PFSK-1 (cell line): ENCODE data around the gene ARHGEF2.

Source experiments
- FOXP2 ChIP-seq: optimal IDR thresholded peaks from 2 replicates; pipeline ENCODE3; 2011; ENCODE audit warnings: borderline replicate concordance, control low read depth, inconsistent platforms; ENCODE audit not compliant: insufficient read depth; ENCODE audit errors: extremely low read length, extremely low read depth
- POLR2AphosphoS5 ChIP-seq: IDR thresholded peaks from 2 replicates; pipeline ENCODE4 v1.6.1; 2012; ENCODE audit warnings: low read depth, mild to moderate bottlenecking, control low read depth, low read length, moderate library complexity
- SIN3A ChIP-seq: IDR thresholded peaks from 2 replicates; pipeline ENCODE4 v1.6.1; 2012; ENCODE audit warnings: mild to moderate bottlenecking, low read length, moderate library complexity, borderline replicate concordance; ENCODE audit not compliant: insufficient read depth
- TAF1 ChIP-seq: IDR thresholded peaks from 2 replicates; pipeline ENCODE4 v1.6.1; 2012; ENCODE audit warnings: low read length, control low read depth, borderline replicate concordance; ENCODE audit not compliant: insufficient read depth
- TF ChIP-seq, protein P1 (sequence below), 2 experiments: IDR thresholded peaks; 2 replicates each; pipeline versions ENCODE4 v1.6.1 to v1.8.0; 2011 to 2012; ENCODE audit warnings: low read depth in 2 of 2, low read length in 2 of 2, control low read depth in 1 of 2, inconsistent platforms in 1 of 2, mild to moderate bottlenecking in 1 of 2, moderate library complexity in 1 of 2; ENCODE audit not compliant: insufficient read depth in 1 of 2

Gene ARHGEF2

GRCh38 chr1:156020293-156021092, 42.1 kb upstream of the ARHGEF2 start, which contains the start of gene SSR2:
Gene SSR2 (minus strand): TSS chr1:156020951. CDS start chr1:156020167, 784 bp downstream.
- TF ChIP-seq, protein P1, sequence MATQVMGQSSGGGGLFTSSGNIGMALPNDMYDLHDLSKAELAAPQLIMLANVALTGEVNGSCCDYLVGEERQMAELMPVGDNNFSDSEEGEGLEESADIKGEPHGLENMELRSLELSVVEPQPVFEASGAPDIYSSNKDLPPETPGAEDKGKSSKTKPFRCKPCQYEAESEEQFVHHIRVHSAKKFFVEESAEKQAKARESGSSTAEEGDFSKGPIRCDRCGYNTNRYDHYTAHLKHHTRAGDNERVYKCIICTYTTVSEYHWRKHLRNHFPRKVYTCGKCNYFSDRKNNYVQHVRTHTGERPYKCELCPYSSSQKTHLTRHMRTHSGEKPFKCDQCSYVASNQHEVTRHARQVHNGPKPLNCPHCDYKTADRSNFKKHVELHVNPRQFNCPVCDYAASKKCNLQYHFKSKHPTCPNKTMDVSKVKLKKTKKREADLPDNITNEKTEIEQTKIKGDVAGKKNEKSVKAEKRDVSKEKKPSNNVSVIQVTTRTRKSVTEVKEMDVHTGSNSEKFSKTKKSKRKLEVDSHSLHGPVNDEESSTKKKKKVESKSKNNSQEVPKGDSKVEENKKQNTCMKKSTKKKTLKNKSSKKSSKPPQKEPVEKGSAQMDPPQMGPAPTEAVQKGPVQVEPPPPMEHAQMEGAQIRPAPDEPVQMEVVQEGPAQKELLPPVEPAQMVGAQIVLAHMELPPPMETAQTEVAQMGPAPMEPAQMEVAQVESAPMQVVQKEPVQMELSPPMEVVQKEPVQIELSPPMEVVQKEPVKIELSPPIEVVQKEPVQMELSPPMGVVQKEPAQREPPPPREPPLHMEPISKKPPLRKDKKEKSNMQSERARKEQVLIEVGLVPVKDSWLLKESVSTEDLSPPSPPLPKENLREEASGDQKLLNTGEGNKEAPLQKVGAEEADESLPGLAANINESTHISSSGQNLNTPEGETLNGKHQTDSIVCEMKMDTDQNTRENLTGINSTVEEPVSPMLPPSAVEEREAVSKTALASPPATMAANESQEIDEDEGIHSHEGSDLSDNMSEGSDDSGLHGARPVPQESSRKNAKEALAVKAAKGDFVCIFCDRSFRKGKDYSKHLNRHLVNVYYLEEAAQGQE (IDR thresholded peaks at IDR 0.05; ENCODE audit: insufficient read depth in 1 of 2, low read depth in 2 of 2, low read length in 2 of 2) = peak in 1 of 2 experiments; percentile 58; a peak in 1 of 4 replicates
- TF ChIP-seq FOXP2 = peak; percentile 12
- peak; percentile 87 for TF ChIP-seq TAF1
- TF ChIP-seq SIN3A = peak; percentile 82; the same call in 1 of the 2 replicates
- peak; percentile 98 for TF ChIP-seq POLR2AphosphoS5

- TF ChIP-seq FOXP2 = no peak
- TF ChIP-seq POLR2AphosphoS5 = no peak
- TF ChIP-seq, protein P1 (IDR thresholded peaks at IDR 0.05; ENCODE audit: insufficient read depth in 1 of 2, low read depth in 2 of 2, low read length in 2 of 2) = no peak
- no peak for TF ChIP-seq SIN3A
- TF ChIP-seq TAF1 = no peak
Measured at GRCh38 chr1:156019946-156020292, 41.6 kb upstream of the ARHGEF2 start.

- TF ChIP-seq FOXP2 = no peak
- TF ChIP-seq TAF1 = no peak
- TF ChIP-seq, protein P1 (IDR thresholded peaks at IDR 0.05; ENCODE audit: insufficient read depth in 1 of 2, low read depth in 2 of 2, low read length in 2 of 2) = no peak
- TF ChIP-seq POLR2AphosphoS5 = no peak
- TF ChIP-seq SIN3A = no peak
Measured at GRCh38 chr1:156014829-156015228, 36.5 kb upstream of the ARHGEF2 start.

DNA sequence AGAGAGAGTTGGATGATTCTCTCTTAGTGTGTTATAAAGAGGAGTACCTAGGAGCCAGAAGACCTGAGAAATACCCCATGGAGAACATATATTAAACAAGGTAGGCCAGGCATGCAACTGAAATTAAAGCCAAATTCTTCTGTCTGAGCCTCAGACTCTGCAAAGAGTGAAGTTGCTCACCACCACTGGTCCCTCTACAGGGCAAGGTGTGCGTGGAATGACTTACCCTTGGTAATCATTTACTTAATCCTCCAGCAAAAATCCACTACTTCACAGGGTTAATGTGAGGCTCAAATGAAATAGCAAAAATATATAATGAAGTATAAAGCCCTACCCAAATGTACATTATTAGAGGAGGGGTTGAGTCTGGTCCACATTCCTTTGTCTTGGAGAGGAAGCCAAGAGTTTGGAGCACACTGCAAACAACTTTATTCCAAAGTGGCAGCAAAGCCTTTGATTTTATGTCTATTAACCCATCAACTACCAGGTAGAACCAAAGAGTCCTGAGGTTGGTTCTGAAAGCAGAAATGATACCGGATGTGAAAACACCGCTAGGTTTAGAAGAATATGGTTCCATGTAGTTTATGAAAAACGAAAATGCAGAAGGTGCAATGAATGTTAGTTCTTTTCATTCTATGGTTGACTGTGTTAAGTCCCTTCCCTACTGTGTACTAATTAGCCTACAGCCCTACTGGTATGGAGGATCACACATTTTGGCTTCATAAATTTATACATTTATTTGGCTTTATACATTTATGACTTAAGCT, 33.9 kb upstream of the ARHGEF2 start:
- TF ChIP-seq POLR2AphosphoS5 (no peak), SIN3A (no peak), FOXP2 (no peak), TAF1 (no peak)
- TF ChIP-seq, protein P1 (IDR thresholded peaks at IDR 0.05; ENCODE audit: insufficient read depth in 1 of 2, low read depth in 2 of 2, low read length in 2 of 2) = no peak
